Measurements from ENCODE around the gene POLL.

DNA sequence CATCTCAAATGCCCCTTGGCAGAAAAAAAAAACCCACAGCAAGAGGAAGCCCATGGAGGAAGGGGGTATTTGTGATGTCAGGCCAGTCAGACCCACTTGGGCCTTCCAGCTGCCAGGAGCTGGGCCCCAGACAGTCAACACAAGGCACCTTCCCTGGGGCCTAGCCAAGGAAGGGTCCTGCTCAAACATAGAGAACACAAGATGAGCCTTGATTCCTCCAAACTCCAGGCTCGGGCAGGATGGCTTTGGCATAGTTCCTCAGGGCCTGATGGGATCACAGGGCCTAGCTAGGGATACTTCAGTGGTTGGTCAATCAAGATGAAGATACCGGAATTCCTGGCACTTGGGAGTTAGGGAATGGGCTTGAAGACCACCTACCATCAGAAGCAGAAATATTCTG is 30.8 kb upstream of the POLL start:
- no peak for TF ChIP-seq EZH2phosphoT487 (IDR thresholded peaks at IDR 0.05; ENCODE audit: borderline replicate concordance, low read length)
- TF ChIP-seq CTCF (IDR thresholded peaks at IDR 0.05; ENCODE audit: low read depth, low read length, poor library complexity, severe bottlenecking), result no peak

All from DOHH2 (cell line).